Activated naive CD8-positive, alpha-beta T cell treated with anti-CD3 and anti-CD28 coated beads for 36 hours (primary cell): ENCODE results near the gene CEP41. TPM values are rescaled to one million over a fixed set of nuclear protein-coding genes. Genes with fewer than 3 reads are reported as not detected.

Source experiments
- DNase-seq: peaks from one replicate; pipeline ENCODE4 v3.0.0; 2021
- H3K27ac Mint-ChIP-seq: one replicate; pipeline ENCODE4 v1.8.0; 2022; ENCODE audit warnings: mild to moderate bottlenecking, moderate library complexity, mixed read lengths
- H3K27me3 Mint-ChIP-seq: one replicate; pipeline ENCODE4 v1.8.0; 2022; ENCODE audit warnings: mild to moderate bottlenecking, mixed read lengths
- H3K36me3 Mint-ChIP-seq: one replicate; pipeline ENCODE4 v1.8.0; 2021; ENCODE audit warnings: mild to moderate bottlenecking, mixed read lengths
- H3K4me1 Mint-ChIP-seq: one replicate; pipeline ENCODE4 v1.8.0; 2021; ENCODE audit warnings: mixed read lengths
- H3K4me3 Mint-ChIP-seq: one replicate; pipeline ENCODE4 v1.8.0; 2022; ENCODE audit warnings: mild to moderate bottlenecking, moderate library complexity, mixed read lengths
- H3K9me3 Mint-ChIP-seq: one replicate; pipeline ENCODE4 v1.8.0; 2022; ENCODE audit warnings: mixed read lengths
- total RNA-seq, 2 experiments: library from RNA; stranded (reverse); gene quantifications; one replicate each; pipeline ENCODE4 v1.2.3, GENCODE V29; 2021

CEP41 gene
- total RNA-seq, 2 experiments from 2014 or later: 22.3 to 26.5 TPM

DNA sequence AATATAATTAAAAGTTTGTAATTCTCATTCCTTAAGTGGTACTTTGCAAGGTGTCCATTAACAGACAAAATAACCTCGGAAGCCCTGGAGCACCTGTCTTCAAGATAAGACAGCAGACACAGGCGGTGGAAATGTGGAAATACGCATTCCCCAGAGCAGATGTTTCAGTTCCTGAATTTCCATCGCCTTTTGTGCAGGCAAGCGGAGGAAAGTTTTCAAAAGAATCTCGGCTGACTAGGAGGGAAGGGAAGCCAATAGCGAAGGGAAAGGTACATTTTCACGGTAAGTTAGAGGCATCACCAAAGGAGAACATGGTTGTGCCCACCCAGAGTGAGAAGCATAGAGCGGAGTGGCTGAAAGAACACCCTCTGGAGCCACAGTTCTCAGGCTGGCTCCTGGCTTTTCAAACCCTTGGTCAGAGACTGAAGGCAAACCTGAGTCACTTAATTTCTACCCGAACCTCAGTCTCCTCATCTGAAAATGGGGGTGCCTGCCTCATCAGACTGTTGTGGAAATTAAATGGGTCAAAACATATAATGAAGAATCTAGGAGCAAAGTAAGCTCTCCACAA is 46.9 kb downstream of the CEP41 start:
- peak overlapping the region; percentile 78 for H3K4me3 Mint-ChIP-seq
- peak overlapping the region; percentile 89 for H3K27ac Mint-ChIP-seq
- peaks cover 33% of the 10 kb centered on the region for H3K4me1 Mint-ChIP-seq
- H3K27me3 Mint-ChIP-seq: no peaks in the 10 kb centered on the region
- DNase-seq: no peak
- peaks cover 14% of the 10 kb centered on the region for H3K36me3 Mint-ChIP-seq
- H3K9me3 Mint-ChIP-seq: no peaks in the 10 kb centered on the region

DNA sequence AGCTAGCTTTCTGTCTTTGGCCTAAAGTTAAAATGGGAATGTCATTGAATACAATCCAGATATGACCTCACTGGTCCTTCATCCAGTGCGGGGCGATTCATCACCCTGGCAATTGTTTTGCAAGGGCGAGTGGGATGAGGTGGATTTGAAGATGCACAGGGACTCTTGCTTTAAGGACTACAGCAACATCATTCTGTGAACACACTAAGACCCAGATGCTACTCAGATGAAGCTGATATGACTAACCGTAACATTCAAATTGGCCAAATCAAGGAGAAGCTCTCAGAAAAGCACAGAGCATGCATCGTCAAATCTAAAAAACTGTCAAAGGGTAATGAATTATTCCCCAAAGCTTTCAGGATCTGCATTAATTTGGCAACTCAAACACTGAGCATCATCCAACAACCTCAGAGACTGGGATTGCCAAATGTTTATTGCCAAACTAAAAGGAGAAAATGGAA is 47.7 kb downstream of the CEP41 start:
- Mint-ChIP-seq H3K27ac (peak overlapping the region; percentile 0), H3K36me3 (peaks cover 6% of the 10 kb centered on the region), H3K4me1 (peaks cover 29% of the 10 kb centered on the region), H3K9me3 (peaks cover 2% of the 10 kb centered on the region), H3K4me3 (no peak overlapping the region), H3K27me3 (no peaks in the 10 kb centered on the region)
- DNase-seq: no peak

DNA sequence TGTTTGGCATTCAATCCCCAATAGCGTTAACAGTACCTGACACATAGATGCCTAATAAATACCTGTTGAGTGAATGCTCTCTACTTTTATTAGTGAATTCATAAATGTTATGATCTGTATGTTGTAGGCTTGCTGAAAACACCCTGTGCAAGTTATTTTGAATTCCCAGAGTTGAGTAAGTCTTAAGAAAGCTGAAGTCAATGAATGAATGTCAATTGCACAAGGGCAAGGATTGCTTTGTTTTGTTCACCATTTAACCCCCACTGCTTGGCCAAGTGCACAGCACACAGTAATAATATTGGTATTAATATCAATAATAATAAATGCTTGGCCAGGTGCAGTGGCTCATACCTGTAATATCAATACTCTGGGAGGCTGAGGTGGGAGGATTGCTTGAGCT is 50.3 kb downstream of the CEP41 start:
- peaks cover 29% of the 10 kb centered on the region for H3K4me1 Mint-ChIP-seq

GRCh38 chr7:130388671-130389070 is 52.1 kb downstream of the CEP41 start:
- Mint-ChIP-seq H3K4me3 (no peak overlapping the region), H3K9me3 (peaks cover 2% of the 10 kb centered on the region)

More for the DNA sequence above, 50.3 kb downstream of the CEP41 start:
- DNase-seq: no peak
- Mint-ChIP-seq H3K9me3 (peaks cover 2% of the 10 kb centered on the region), H3K27me3 (no peaks in the 10 kb centered on the region), H3K27ac (no peak overlapping the region), H3K36me3 (peaks cover 3% of the 10 kb centered on the region), H3K4me3 (no peak overlapping the region)

GRCh38 chr7:130387628-130388403 is 53.0 kb downstream of the CEP41 start:
- H3K4me1 Mint-ChIP-seq: peaks cover 6% of the 10 kb centered on the region
- no peaks in the 10 kb centered on the region for H3K27me3 Mint-ChIP-seq
- H3K36me3 Mint-ChIP-seq: no peaks in the 10 kb centered on the region
- no peak overlapping the region for H3K4me3 Mint-ChIP-seq
- peaks cover 2% of the 10 kb centered on the region for H3K9me3 Mint-ChIP-seq
- DNase-seq: no peak
- no peak overlapping the region for H3K27ac Mint-ChIP-seq

More at GRCh38 chr7:130388671-130389070, 52.1 kb downstream of the CEP41 start:
- Mint-ChIP-seq H3K27me3 (no peaks in the 10 kb centered on the region), H3K4me1 (peaks cover 13% of the 10 kb centered on the region), H3K36me3 (no peaks in the 10 kb centered on the region), H3K27ac (no peak overlapping the region)
- no peak for DNase-seq

GRCh38 chr7:130387306-130387627 is 53.5 kb downstream of the CEP41 start:
- Mint-ChIP-seq H3K4me1 (peaks cover 6% of the 10 kb centered on the region), H3K27ac (no peak overlapping the region), H3K27me3 (no peaks in the 10 kb centered on the region), H3K36me3 (no peaks in the 10 kb centered on the region), H3K9me3 (peaks cover 2% of the 10 kb centered on the region), H3K4me3 (no peak overlapping the region)
- DNase-seq: no peak

GRCh38 chr7:130386876-130387275 is 53.9 kb downstream of the CEP41 start:
- peaks cover 6% of the 10 kb centered on the region for H3K4me1 Mint-ChIP-seq
- no peaks in the 10 kb centered on the region for H3K27me3 Mint-ChIP-seq
- no peak overlapping the region for H3K27ac Mint-ChIP-seq
- H3K9me3 Mint-ChIP-seq: peaks cover 2% of the 10 kb centered on the region
- no peak for DNase-seq
- H3K4me3 Mint-ChIP-seq: no peak overlapping the region
- no peaks in the 10 kb centered on the region for H3K36me3 Mint-ChIP-seq

DNA sequence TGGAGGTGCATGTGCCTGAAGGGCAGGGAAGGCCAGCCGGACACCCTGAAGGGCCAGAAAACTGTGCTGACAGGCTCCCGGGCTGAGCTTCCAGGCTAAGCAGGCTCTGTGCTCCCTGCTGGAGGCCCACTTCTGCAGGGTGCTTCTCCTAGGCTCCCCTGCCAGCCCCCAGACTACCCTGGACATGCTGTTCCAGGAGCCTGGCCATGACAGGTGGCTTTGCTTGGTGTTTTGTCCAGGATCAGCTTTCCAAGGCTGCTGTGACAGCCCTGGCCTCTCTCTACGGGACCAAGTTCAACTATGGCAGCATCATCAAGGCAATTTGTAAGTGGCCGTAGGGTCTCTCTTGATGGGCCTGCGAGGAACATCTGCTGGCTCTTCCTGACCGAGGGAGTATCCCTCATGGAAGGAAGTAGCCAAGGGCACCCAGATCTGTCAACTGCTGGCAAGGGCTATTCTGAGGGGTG is 55.2 kb downstream of the CEP41 start:
- Mint-ChIP-seq H3K36me3 (no peaks in the 10 kb centered on the region), H3K9me3 (peaks cover 2% of the 10 kb centered on the region), H3K4me3 (no peak overlapping the region), H3K27me3 (no peaks in the 10 kb centered on the region), H3K4me1 (peaks cover 6% of the 10 kb centered on the region), H3K27ac (no peak overlapping the region)
- DNase-seq: no peak

DNA sequence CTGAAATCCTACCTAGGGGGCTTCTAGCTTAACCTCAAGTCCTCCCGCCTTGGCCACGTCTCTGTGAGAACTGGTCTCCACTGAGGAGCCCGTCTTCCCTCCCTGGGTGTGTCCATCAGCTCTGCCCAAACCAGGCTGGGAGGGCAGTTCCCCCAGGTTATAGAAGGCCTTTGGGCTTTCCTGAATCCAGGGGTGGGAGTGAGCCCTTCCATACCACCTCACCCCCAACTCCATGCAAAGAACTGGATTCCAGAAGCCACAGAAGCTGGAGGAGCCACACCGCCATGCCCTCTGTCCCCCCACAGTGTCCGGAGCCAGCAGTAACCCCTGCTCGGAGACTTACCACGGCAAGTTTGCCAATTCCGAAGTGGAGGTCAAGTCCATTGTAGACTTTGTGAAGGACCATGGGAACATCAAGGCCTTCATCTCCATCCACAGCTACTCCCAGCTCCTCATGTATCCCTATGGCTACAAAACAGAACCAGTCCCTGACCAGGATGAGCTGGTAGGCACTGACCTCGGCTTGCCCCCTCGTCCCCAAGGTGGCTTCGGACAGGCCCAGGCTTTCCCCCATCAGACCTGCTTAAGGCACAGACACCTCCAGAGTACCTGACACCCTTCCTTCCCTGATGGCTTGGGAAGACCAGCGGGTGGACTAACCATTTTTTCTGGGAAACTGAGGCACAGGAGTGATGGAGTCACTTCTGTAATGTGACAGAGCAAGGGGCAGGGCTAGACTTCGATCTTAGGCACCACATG is 55.8 kb downstream of the CEP41 start:
- no peak for DNase-seq
- peaks cover 2% of the 10 kb centered on the region for H3K9me3 Mint-ChIP-seq
- no peak overlapping the region for H3K27ac Mint-ChIP-seq
- no peak overlapping the region for H3K4me3 Mint-ChIP-seq
- no peaks in the 10 kb centered on the region for H3K27me3 Mint-ChIP-seq
- H3K4me1 Mint-ChIP-seq: peaks cover 6% of the 10 kb centered on the region
- H3K36me3 Mint-ChIP-seq: no peaks in the 10 kb centered on the region

DNA sequence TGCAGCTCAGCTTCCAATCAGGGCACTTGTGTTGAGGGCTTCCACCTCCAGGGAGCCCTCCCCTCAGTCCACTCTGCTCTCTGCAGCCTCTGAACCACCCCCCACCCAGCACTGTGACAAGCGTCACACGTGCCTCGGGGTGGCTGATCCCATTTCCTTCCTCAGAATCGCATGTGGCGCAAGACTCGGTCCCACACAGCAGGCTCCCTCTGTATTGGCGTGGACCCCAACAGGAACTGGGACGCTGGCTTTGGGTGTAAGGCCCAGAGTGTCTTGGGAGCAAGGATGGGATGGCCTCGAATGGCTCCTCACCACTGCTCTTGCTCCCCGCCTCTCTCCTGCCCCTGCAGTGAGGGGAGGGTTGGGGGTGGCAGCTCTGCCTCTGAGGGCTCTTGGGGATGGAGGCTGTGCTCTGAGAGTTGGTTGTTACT is 56.4 kb downstream of the CEP41 start:
- no peaks in the 10 kb centered on the region for H3K27me3 Mint-ChIP-seq
- no peak for DNase-seq
- H3K9me3 Mint-ChIP-seq: peaks cover 2% of the 10 kb centered on the region
- no peaks in the 10 kb centered on the region for H3K36me3 Mint-ChIP-seq
- H3K27ac Mint-ChIP-seq: no peak overlapping the region
- H3K4me3 Mint-ChIP-seq: no peak overlapping the region
- H3K4me1 Mint-ChIP-seq: peaks cover 6% of the 10 kb centered on the region

DNA sequence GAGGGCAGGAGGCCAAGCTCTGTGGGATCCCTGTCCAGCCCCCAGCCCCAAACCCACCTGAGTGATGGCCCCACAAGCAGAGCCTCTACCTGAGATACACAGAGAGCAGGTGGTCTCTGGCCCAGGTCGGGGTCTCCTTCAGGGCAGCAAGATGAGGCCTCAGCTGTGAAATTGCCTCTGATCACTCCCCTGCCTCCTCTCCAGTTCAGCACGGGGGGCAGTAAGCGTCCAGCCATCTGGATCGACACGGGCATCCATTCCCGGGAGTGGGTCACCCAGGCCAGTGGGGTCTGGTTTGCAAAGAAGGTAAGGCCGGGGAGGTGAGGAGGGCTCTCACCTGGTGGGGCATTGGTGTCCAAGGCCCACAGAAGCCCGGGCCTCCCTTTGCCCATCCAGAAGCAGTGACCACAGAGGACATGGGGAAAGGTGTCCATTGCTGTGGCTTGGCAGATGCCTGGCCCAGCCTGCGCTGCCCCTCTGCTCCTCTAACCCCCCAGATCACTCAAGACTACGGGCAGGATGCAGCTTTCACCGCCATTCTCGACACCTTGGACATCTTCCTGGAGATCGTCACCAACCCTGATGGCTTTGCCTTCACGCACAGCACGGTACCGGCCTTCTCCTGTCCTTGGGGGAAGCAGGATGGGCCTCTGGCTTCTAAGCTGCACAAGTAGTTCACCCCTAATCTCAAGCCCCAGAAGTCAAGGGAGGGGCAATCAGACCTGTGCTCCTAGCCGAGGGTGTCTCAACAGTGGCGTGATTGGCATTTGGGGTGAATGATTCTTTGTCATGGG is 57.4 kb downstream of the CEP41 start:
- no peak overlapping the region for H3K4me3 Mint-ChIP-seq
- H3K4me1 Mint-ChIP-seq: peaks cover 6% of the 10 kb centered on the region
- H3K36me3 Mint-ChIP-seq: no peaks in the 10 kb centered on the region
- H3K9me3 Mint-ChIP-seq: no peaks in the 10 kb centered on the region
- no peak for DNase-seq
- no peaks in the 10 kb centered on the region for H3K27me3 Mint-ChIP-seq
- no peak overlapping the region for H3K27ac Mint-ChIP-seq

- Mint-ChIP-seq H3K4me3 (no peak overlapping the region), H3K9me3 (peaks cover under 1% of the 10 kb centered on the region), H3K4me1 (peaks cover 3% of the 10 kb centered on the region), H3K36me3 (no peaks in the 10 kb centered on the region), H3K27me3 (no peaks in the 10 kb centered on the region), H3K27ac (no peak overlapping the region)
- DNase-seq: no peak
These were observed 59.1 kb downstream of the CEP41 start for GRCh38 chr7:130381468-130382312.

DNA sequence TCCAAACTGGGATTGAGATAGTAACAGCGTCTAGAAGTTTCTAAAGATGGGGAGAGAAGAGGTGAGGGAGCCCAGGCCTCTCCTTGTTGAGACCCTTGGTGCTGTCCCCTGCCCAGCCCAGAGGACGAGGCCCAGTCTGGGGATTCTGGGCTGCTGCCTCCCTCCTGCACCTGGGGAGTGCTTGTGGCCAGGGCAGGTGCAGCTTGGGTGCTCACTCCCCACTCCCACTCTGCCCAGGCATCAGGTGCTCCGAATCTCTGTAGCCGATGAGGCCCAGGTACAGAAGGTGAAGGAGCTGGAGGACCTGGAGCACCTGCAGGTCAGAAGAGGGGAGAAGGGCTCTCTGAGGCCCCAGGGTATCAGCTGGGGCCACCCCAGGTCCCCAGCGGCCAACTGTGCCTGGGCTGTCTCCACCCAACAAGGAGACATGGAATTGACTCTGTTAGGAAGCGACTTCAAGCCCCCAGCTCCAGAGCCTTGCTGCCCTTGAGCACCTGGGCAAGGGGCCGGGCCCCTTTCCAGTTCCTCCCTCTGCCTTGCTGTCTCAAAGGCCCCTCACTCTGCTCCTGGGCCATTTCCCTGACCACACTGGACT is 59.9 kb downstream of the CEP41 start:
- H3K4me3 Mint-ChIP-seq: no peak overlapping the region
- H3K9me3 Mint-ChIP-seq: peaks cover 7% of the 10 kb centered on the region
- no peak overlapping the region for H3K27ac Mint-ChIP-seq
- no peaks in the 10 kb centered on the region for H3K4me1 Mint-ChIP-seq
- H3K27me3 Mint-ChIP-seq: no peaks in the 10 kb centered on the region
- no peak for DNase-seq
- no peaks in the 10 kb centered on the region for H3K36me3 Mint-ChIP-seq
